NT2/D1 (cell line): ENCODE measurements around the gene EML4.

Source experiments
- YY1 ChIP-seq: IDR thresholded peaks from 2 replicates; pipeline ENCODE4 v1.6.1; 2011; ENCODE audit not compliant: insufficient read length, insufficient read depth
- ZNF274 ChIP-seq: IDR thresholded peaks from 2 replicates; pipeline ENCODE4 v1.6.1; 2011; ENCODE audit warnings: mild to moderate bottlenecking, low read depth, low read length

GRCh38 chr2:42261518-42262195, 92.5 kb downstream of the EML4 start:
- TF ChIP-seq YY1 (no peak), ZNF274 (no peak)
